ENCODE data around the gene RRP1B. TPM values are rescaled to one million over a fixed set of nuclear protein-coding genes. Genes with fewer than 3 reads are reported as not detected.
A peak's percentile ranks its signal among the peaks of the same experiment; 100 is the strongest.

The RRP1B gene
- polyA plus RNA-seq, 2 of the 4 experiments (the other 2 are of a cell fraction), result 32.5 TPM

- DNase-seq (ENCODE audit: low read depth in 1 of 2, low spot score in 1 of 2) (peak in 1 of 2 experiments; percentile 42), ATAC-seq (peak; percentile 16 to 27), FAIRE-seq (no peak)
- Histone ChIP-seq H3K4me2 (peak overlapping the region; percentile 93), H3K9me3 (no peaks in the 10 kb centered on the region), H3K4me3 (peak overlapping the region; percentile 44; the same call in 2 of the 3 replicates), H3K27ac (peak overlapping the region; percentile 98 to 99), H3K4me1 (peaks cover 94% of the 10 kb centered on the region)
- ChIA-PET POLR2A (interaction anchor here (2.2 to 3.1 kb wide), 3 partner anchors 7 to 16 kb away, joined by 10 to 12 read pairs (median 11); partner anchors contain the start of gene PDXK), CTCF (interaction anchor here (1.0 to 2.5 kb wide), 4 partner anchors 8 to 55 kb away, joined by 3 to 15 read pairs (median 4); no protein-coding TSS in a partner anchor)
- WGBS (ENCODE audit: missing lambda C conversion rate), result 11% methylated on average over 20 of the region's 21 CpGs
- TF ChIP-seq E2F6 (IDR thresholded peaks at IDR 0.05; ENCODE audit: borderline replicate concordance, low read depth), result no peak
- no peak for TF ChIP-seq NR3C1 (IDR thresholded peaks at IDR 0.05)
- TF ChIP-seq CEBPB (IDR thresholded peaks at IDR 0.05), result no peak
- TF ChIP-seq GATA3 (IDR thresholded peaks at IDR 0.05; ENCODE audit: borderline replicate concordance), result no peak
- TF ChIP-seq, protein P1, sequence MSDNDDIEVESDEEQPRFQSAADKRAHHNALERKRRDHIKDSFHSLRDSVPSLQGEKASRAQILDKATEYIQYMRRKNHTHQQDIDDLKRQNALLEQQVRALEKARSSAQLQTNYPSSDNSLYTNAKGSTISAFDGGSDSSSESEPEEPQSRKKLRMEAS (IDR thresholded peaks at IDR 0.05), result peak; percentile 41; the same call in 1 of the 2 replicates
These were observed 67.5 kb downstream of the RRP1B start for GRCh38 chr21:43726686-43727518.

GRCh38 chr21:43727519-43728153 is 68.3 kb downstream of the RRP1B start:
- POLR2A ChIA-PET, result interaction anchor here (0.5 to 3.1 kb wide), 7 partner anchors 8 to 394 kb away, joined by 3 to 18 read pairs (median 10); partner anchors contain the start of gene PDXK
- Histone ChIP-seq H3K4me2 (peak overlapping the region; percentile 93), H3K4me3 (peak overlapping the region; percentile 44; the same call in 2 of the 3 replicates), H3K27ac (peak overlapping the region; percentile 98 to 99), H3K9me3 (no peaks in the 10 kb centered on the region), H3K4me1 (peaks cover 94% of the 10 kb centered on the region)
- ATAC-seq (peak; percentile 59 to 67), FAIRE-seq (no peak), DNase-seq (ENCODE audit: low read depth in 1 of 2, low spot score in 1 of 2) (peak; percentile 46 to 65)
- TF ChIP-seq ZSCAN20 (CRISPR knock-in tag; IDR thresholded peaks at IDR 0.05) (no peak), RAD21 (conservative IDR thresholded peaks at IDR 0.05 in 1 of 2, IDR thresholded peaks at IDR 0.05 in 1 of 2) (peak; percentile 8 to 13; a peak in 1 of 5 replicates), FOXS1 (CRISPR knock-in tag; IDR thresholded peaks at IDR 0.05) (no peak)
- TF ChIP-seq, protein P1 (IDR thresholded peaks at IDR 0.05), result peak; percentile 16; the same call in 1 of the 2 replicates
- TF ChIP-seq, protein P2, sequence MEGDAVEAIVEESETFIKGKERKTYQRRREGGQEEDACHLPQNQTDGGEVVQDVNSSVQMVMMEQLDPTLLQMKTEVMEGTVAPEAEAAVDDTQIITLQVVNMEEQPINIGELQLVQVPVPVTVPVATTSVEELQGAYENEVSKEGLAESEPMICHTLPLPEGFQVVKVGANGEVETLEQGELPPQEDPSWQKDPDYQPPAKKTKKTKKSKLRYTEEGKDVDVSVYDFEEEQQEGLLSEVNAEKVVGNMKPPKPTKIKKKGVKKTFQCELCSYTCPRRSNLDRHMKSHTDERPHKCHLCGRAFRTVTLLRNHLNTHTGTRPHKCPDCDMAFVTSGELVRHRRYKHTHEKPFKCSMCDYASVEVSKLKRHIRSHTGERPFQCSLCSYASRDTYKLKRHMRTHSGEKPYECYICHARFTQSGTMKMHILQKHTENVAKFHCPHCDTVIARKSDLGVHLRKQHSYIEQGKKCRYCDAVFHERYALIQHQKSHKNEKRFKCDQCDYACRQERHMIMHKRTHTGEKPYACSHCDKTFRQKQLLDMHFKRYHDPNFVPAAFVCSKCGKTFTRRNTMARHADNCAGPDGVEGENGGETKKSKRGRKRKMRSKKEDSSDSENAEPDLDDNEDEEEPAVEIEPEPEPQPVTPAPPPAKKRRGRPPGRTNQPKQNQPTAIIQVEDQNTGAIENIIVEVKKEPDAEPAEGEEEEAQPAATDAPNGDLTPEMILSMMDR (IDR thresholded peaks at IDR 0.05), result peak; percentile 35; the same call in 2 of the 3 replicates
- CTCF ChIA-PET, result interaction anchor here (0.7 to 2.5 kb wide), 10 partner anchors 8 to 56 kb away, joined by 3 to 15 read pairs (median 4); partner anchors contain the start of gene PDXK
- 10% methylated on average over 2 of the region's 10 CpGs for WGBS (ENCODE audit: missing lambda C conversion rate)

DNA sequence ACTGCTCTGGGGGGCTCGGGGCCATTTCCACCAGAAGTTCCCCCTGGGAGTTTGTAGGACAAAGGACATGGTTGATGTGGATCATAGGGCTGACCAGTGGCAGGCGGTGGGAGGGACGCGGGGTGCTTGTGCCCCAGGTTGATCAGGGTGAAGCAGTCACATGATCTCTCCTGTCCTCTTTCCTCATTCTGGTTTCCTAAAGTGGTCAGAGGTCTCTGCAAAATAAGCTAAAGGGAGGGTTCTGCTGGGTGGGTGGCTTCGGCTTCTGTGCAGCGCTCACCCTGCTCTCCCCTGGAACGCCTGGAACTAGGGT is 68.8 kb downstream of the RRP1B start:
- FAIRE-seq, result no peak
- H3K4me3 ChIP-seq, result peak overlapping the region; percentile 44; the same call in 2 of the 3 replicates

More for the DNA sequence above, 68.8 kb downstream of the RRP1B start:
- peak; percentile 57 to 66 for ATAC-seq
- H3K4me2 ChIP-seq, result peak overlapping the region; percentile 93
- peak in 1 of 2 experiments; percentile 44 for DNase-seq (ENCODE audit: low read depth in 1 of 2, low spot score in 1 of 2)
- no peaks in the 10 kb centered on the region for H3K9me3 ChIP-seq
- ChIA-PET CTCF (interaction anchor here (0.6 to 2.5 kb wide), 11 partner anchors 9 to 57 kb away, joined by 3 to 15 read pairs (median 5); partner anchors contain the start of gene PDXK), POLR2A (interaction anchor here (0.5 to 3.1 kb wide), 9 partner anchors 8 to 395 kb away, joined by 3 to 18 read pairs (median 4); partner anchors contain the start of gene PDXK)
- peaks cover 95% of the 10 kb centered on the region for H3K4me1 ChIP-seq
- TF ChIP-seq KDM1A (IDR thresholded peaks at IDR 0.05; ENCODE audit: low read depth), result no peak
- TF ChIP-seq E2F6 (IDR thresholded peaks at IDR 0.05; ENCODE audit: borderline replicate concordance, low read depth), result no peak
- no peak for TF ChIP-seq NR3C1 (IDR thresholded peaks at IDR 0.05)
- no peak for TF ChIP-seq ZFP36 (IDR thresholded peaks at IDR 0.05; ENCODE audit: borderline replicate concordance, partially characterized antibody)
- TF ChIP-seq HDAC2 (IDR thresholded peaks at IDR 0.05), result no peak
- TF ChIP-seq NPAS2 (CRISPR knock-in tag; IDR thresholded peaks at IDR 0.05; ENCODE audit: borderline replicate concordance), result no peak
- TF ChIP-seq POLR2AphosphoS2 (conservative IDR thresholded peaks at IDR 0.05; ENCODE audit: low read length), result no peak
- no peak for TF ChIP-seq HEYL (CRISPR knock-in tag; IDR thresholded peaks at IDR 0.05)
- no peak for TF ChIP-seq JUN (IDR thresholded peaks at IDR 0.05)
- TF ChIP-seq MAFK (IDR thresholded peaks at IDR 0.05; ENCODE audit: partially characterized antibody), result no peak
- no peak for TF ChIP-seq FOSL2 (IDR thresholded peaks at IDR 0.05)
- no peak for TF ChIP-seq FOSL2 (CRISPR knock-in tag; IDR thresholded peaks at IDR 0.05)
- no peak for TF ChIP-seq CBX2 (IDR thresholded peaks at IDR 0.05; ENCODE audit: borderline replicate concordance, low read depth)
- TF ChIP-seq, protein P2 (IDR thresholded peaks at IDR 0.05), result no peak
- no peak for TF ChIP-seq RAD21 (conservative IDR thresholded peaks at IDR 0.05 in 1 of 2, IDR thresholded peaks at IDR 0.05 in 1 of 2)
- TF ChIP-seq USF2 (IDR thresholded peaks at IDR 0.05), result no peak
- TF ChIP-seq HOXB13 (CRISPR knock-in tag; IDR thresholded peaks at IDR 0.05; ENCODE audit: low read depth), result no peak
- peak overlapping the region; percentile 98 to 99 for H3K27ac ChIP-seq
- 5% methylated on average over 6 of the region's 7 CpGs for WGBS (ENCODE audit: missing lambda C conversion rate)
